ENCODE results near the gene CFAP73.
"Not testable (repeated sequence)": the region's sequence is repeated elsewhere in the genome, so short reads cannot be mapped to it uniquely, and the experiment has no call there.

CFAP73 gene

GRCh38 chr12:113111247-113111646 lies 38.3 kb upstream of the CFAP73 start:
- Histone ChIP-seq H3K9me3 (replicated peaks; ENCODE audit: low read length) (no peaks in the 10 kb centered on the region), H3K27me3 (ENCODE audit: control insufficient read depth, insufficient read depth, low read length) (peaks cover 38% of the 10 kb centered on the region), H3K4me3 (ENCODE audit: low read length) (no peak overlapping the region), H3K4me1 (ENCODE audit: control insufficient read depth, insufficient read depth, low read length) (no peaks in the 10 kb centered on the region), H3K4me2 (ENCODE audit: low read length) (no peak overlapping the region), H3K9ac (ENCODE audit: low read depth, low read length) (no peak overlapping the region), H3K36me3 (ENCODE audit: insufficient read depth, low read length) (no peaks in the 10 kb centered on the region)

- no peak overlapping the region for H3K9ac ChIP-seq (ENCODE audit: low read depth, low read length)
- H3K27me3 ChIP-seq (ENCODE audit: control insufficient read depth, insufficient read depth, low read length) = peaks cover 32% of the 10 kb centered on the region
- H3K4me1 ChIP-seq (ENCODE audit: control insufficient read depth, insufficient read depth, low read length) = no peaks in the 10 kb centered on the region
- H3K9me3 ChIP-seq (replicated peaks; ENCODE audit: low read length) = no peaks in the 10 kb centered on the region
- H3K4me2 ChIP-seq (ENCODE audit: low read length) = no peak overlapping the region
- H3K36me3 ChIP-seq (ENCODE audit: insufficient read depth, low read length) = no peaks in the 10 kb centered on the region
- no peak overlapping the region for H3K4me3 ChIP-seq (ENCODE audit: low read length)
Measured at GRCh38 chr12:113112043-113112899, 37.3 kb upstream of the CFAP73 start.

- Histone ChIP-seq H3K4me1 (ENCODE audit: control insufficient read depth, insufficient read depth, low read length) (no peaks in the 10 kb centered on the region), H3K4me3 (ENCODE audit: low read length) (no peak overlapping the region), H3K4me2 (ENCODE audit: low read length) (no peak overlapping the region), H3K27me3 (ENCODE audit: control insufficient read depth, insufficient read depth, low read length) (peaks cover 28% of the 10 kb centered on the region), H3K9ac (ENCODE audit: low read depth, low read length) (no peak overlapping the region), H3K9me3 (replicated peaks; ENCODE audit: low read length) (no peaks in the 10 kb centered on the region), H3K36me3 (ENCODE audit: insufficient read depth, low read length) (no peaks in the 10 kb centered on the region)
Measured at GRCh38 chr12:113113397-113113796, 36.1 kb upstream of the CFAP73 start.

GRCh38 chr12:113114447-113115178 lies 34.9 kb upstream of the CFAP73 start:
- Histone ChIP-seq H3K9me3 (replicated peaks; ENCODE audit: low read length) (no peaks in the 10 kb centered on the region), H3K4me1 (ENCODE audit: control insufficient read depth, insufficient read depth, low read length) (no peaks in the 10 kb centered on the region), H3K36me3 (ENCODE audit: insufficient read depth, low read length) (no peaks in the 10 kb centered on the region), H3K9ac (ENCODE audit: low read depth, low read length) (no peak overlapping the region), H3K4me3 (ENCODE audit: low read length) (no peak overlapping the region), H3K27me3 (ENCODE audit: control insufficient read depth, insufficient read depth, low read length) (peaks cover 22% of the 10 kb centered on the region), H3K4me2 (ENCODE audit: low read length) (no peak overlapping the region)

- no peak overlapping the region for H3K4me2 ChIP-seq (ENCODE audit: low read length)
- H3K36me3 ChIP-seq (ENCODE audit: insufficient read depth, low read length) = no peaks in the 10 kb centered on the region
- H3K4me3 ChIP-seq (ENCODE audit: low read length) = no peak overlapping the region
- H3K4me1 ChIP-seq (ENCODE audit: control insufficient read depth, insufficient read depth, low read length) = no peaks in the 10 kb centered on the region
- no peak overlapping the region for H3K9ac ChIP-seq (ENCODE audit: low read depth, low read length)
- H3K27me3 ChIP-seq (ENCODE audit: control insufficient read depth, insufficient read depth, low read length) = peaks cover 25% of the 10 kb centered on the region
- H3K9me3 ChIP-seq (replicated peaks; ENCODE audit: low read length) = no peaks in the 10 kb centered on the region
Measured at GRCh38 chr12:113115455-113116126, 33.9 kb upstream of the CFAP73 start.

- Histone ChIP-seq H3K36me3 (ENCODE audit: insufficient read depth, low read length) (no peaks in the 10 kb centered on the region), H3K9ac (ENCODE audit: low read depth, low read length) (no peak overlapping the region), H3K4me1 (ENCODE audit: control insufficient read depth, insufficient read depth, low read length) (no peaks in the 10 kb centered on the region), H3K4me3 (ENCODE audit: low read length) (no peak overlapping the region), H3K27me3 (ENCODE audit: control insufficient read depth, insufficient read depth, low read length) (peaks cover 18% of the 10 kb centered on the region), H3K4me2 (ENCODE audit: low read length) (no peak overlapping the region), H3K9me3 (replicated peaks; ENCODE audit: low read length) (no peaks in the 10 kb centered on the region)
Measured at GRCh38 chr12:113116875-113117274, 32.6 kb upstream of the CFAP73 start.

- not testable (repeated sequence) for H3K9ac ChIP-seq (ENCODE audit: low read depth, low read length); H3K36me3 ChIP-seq (ENCODE audit: insufficient read depth, low read length); H3K4me3 ChIP-seq (ENCODE audit: low read length); H3K4me2 ChIP-seq (ENCODE audit: low read length); H3K4me1 ChIP-seq (ENCODE audit: control insufficient read depth, insufficient read depth, low read length); H3K9me3 ChIP-seq (replicated peaks; ENCODE audit: low read length)
- peaks cover 13% of the 10 kb centered on the region for H3K27me3 ChIP-seq (ENCODE audit: control insufficient read depth, insufficient read depth, low read length)
Measured at GRCh38 chr12:113117684-113118083, 31.8 kb upstream of the CFAP73 start.

- H3K9ac ChIP-seq (ENCODE audit: low read depth, low read length) = no peak overlapping the region
- H3K4me3 ChIP-seq (ENCODE audit: low read length) = no peak overlapping the region
- no peaks in the 10 kb centered on the region for H3K36me3 ChIP-seq (ENCODE audit: insufficient read depth, low read length)
- H3K4me1 ChIP-seq (ENCODE audit: control insufficient read depth, insufficient read depth, low read length) = no peaks in the 10 kb centered on the region
- no peaks in the 10 kb centered on the region for H3K9me3 ChIP-seq (replicated peaks; ENCODE audit: low read length)
- peaks cover 11% of the 10 kb centered on the region for H3K27me3 ChIP-seq (ENCODE audit: control insufficient read depth, insufficient read depth, low read length)
- H3K4me2 ChIP-seq (ENCODE audit: low read length) = no peak overlapping the region
Measured at GRCh38 chr12:113118142-113118541, 31.4 kb upstream of the CFAP73 start.

GRCh38 chr12:113119980-113120669 lies 29.4 kb upstream of the CFAP73 start:
- Histone ChIP-seq H3K4me3 (ENCODE audit: low read length) (no peak overlapping the region), H3K36me3 (ENCODE audit: insufficient read depth, low read length) (no peaks in the 10 kb centered on the region), H3K4me1 (ENCODE audit: control insufficient read depth, insufficient read depth, low read length) (no peaks in the 10 kb centered on the region), H3K4me2 (ENCODE audit: low read length) (no peak overlapping the region), H3K9me3 (replicated peaks; ENCODE audit: low read length) (no peaks in the 10 kb centered on the region), H3K27me3 (ENCODE audit: control insufficient read depth, insufficient read depth, low read length) (peaks cover 8% of the 10 kb centered on the region), H3K9ac (ENCODE audit: low read depth, low read length) (no peak overlapping the region)

GRCh38 chr12:113120670-113121370 lies 28.7 kb upstream of the CFAP73 start:
- Histone ChIP-seq H3K4me1 (ENCODE audit: control insufficient read depth, insufficient read depth, low read length) (no peaks in the 10 kb centered on the region), H3K4me3 (ENCODE audit: low read length) (no peak overlapping the region), H3K9ac (ENCODE audit: low read depth, low read length) (no peak overlapping the region), H3K27me3 (ENCODE audit: control insufficient read depth, insufficient read depth, low read length) (peaks cover 8% of the 10 kb centered on the region), H3K4me2 (ENCODE audit: low read length) (no peak overlapping the region), H3K36me3 (ENCODE audit: insufficient read depth, low read length) (no peaks in the 10 kb centered on the region), H3K9me3 (replicated peaks; ENCODE audit: low read length) (no peaks in the 10 kb centered on the region)

Data from skeletal muscle satellite cell (primary cell).